Parathyroid adenoma (tissue), 2 donors: ENCODE measurements around the gene ETV4.
"Not testable (repeated sequence)": the region's sequence is repeated elsewhere in the genome, so short reads cannot be mapped to it uniquely, and the experiment has no call there.

Source experiments
- H2AFZ ChIP-seq: fragments of 300-600 bp; sonication (generic); one replicate; pipeline ENCODE4 v1.7.0; 2017; ENCODE audit warnings: antibody characterized with exemption, mild to moderate bottlenecking
- H3K27ac ChIP-seq: fragments of 300-600 bp; sonication (generic); one replicate; pipeline ENCODE4 v1.7.0; 2017
- H3K27me3 ChIP-seq: fragments of 300-600 bp; sonication (generic); one replicate; pipeline ENCODE4 v1.7.0; 2017; ENCODE audit warnings: low read length; ENCODE audit not compliant: control insufficient read depth, insufficient read depth
- H3K36me3 ChIP-seq: fragments of 300-600 bp; sonication (generic); one replicate; pipeline ENCODE4 v1.7.0; 2017; ENCODE audit warnings: low read length; ENCODE audit not compliant: control insufficient read depth, insufficient read depth
- H3K4me1 ChIP-seq: fragments of 300-600 bp; sonication (generic); one replicate; pipeline ENCODE4 v1.7.0; 2017; ENCODE audit warnings: control low read depth
- H3K4me2 ChIP-seq: fragments of 300-600 bp; sonication (generic); one replicate; pipeline ENCODE4 v1.7.0; 2017; ENCODE audit warnings: low read length
- H3K4me3 ChIP-seq: fragments of 300-600 bp; sonication (generic); one replicate; pipeline ENCODE4 v1.7.0; 2017; ENCODE audit warnings: low read depth, low read length
- H3K79me2 ChIP-seq: fragments of 300-600 bp; sonication (generic); one replicate; pipeline ENCODE4 v1.7.0; 2017; ENCODE audit warnings: control low read depth
- H3K9ac ChIP-seq: fragments of 300-600 bp; sonication (generic); one replicate; pipeline ENCODE4 v1.7.0; 2017; ENCODE audit warnings: mild to moderate bottlenecking
- H3K9me3 ChIP-seq: fragments of 300-600 bp; sonication (generic); one replicate; pipeline ENCODE4 v1.7.0; 2017; ENCODE audit warnings: low read length; ENCODE audit not compliant: control insufficient read depth
- TF ChIP-seq, protein P1 (sequence below): fragments of 300-600 bp; sonication (generic); IDR thresholded peaks from one replicate; pipeline ENCODE4 v1.7.0; 2017; ENCODE audit warnings: antibody characterized with exemption, mild to moderate bottlenecking
- donor health status: primary hyperparathyroidism.

ETV4 gene

DNA sequence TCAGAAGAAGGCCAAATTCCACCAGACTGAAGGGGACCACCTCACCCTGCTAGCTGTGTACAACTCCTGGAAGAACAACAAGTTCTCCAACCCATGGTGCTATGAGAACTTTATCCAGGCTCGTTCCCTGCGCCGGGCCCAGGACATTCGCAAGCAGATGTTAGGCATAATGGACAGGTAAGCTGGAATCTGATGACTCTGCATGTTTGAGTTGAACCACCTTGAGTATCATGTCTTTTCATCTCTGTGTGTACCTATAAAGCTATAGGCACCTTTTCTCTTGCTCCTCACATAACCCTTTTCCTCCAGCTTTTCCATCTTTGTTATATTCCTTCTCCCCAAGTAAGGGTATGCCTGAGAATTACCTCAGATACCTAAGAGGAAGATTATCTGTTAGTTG is 24.8 kb downstream of the ETV4 start:
- H3K79me2 ChIP-seq = peaks cover 4% of the 10 kb centered on the region
- TF ChIP-seq, protein P1, sequence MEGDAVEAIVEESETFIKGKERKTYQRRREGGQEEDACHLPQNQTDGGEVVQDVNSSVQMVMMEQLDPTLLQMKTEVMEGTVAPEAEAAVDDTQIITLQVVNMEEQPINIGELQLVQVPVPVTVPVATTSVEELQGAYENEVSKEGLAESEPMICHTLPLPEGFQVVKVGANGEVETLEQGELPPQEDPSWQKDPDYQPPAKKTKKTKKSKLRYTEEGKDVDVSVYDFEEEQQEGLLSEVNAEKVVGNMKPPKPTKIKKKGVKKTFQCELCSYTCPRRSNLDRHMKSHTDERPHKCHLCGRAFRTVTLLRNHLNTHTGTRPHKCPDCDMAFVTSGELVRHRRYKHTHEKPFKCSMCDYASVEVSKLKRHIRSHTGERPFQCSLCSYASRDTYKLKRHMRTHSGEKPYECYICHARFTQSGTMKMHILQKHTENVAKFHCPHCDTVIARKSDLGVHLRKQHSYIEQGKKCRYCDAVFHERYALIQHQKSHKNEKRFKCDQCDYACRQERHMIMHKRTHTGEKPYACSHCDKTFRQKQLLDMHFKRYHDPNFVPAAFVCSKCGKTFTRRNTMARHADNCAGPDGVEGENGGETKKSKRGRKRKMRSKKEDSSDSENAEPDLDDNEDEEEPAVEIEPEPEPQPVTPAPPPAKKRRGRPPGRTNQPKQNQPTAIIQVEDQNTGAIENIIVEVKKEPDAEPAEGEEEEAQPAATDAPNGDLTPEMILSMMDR = no peak
- H3K4me1 ChIP-seq = no peaks in the 10 kb centered on the region
- no peak overlapping the region for H2AFZ ChIP-seq
- H3K9me3 ChIP-seq = no peaks in the 10 kb centered on the region
- no peaks in the 10 kb centered on the region for H3K27me3 ChIP-seq
- no peaks in the 10 kb centered on the region for H3K36me3 ChIP-seq
- H3K27ac ChIP-seq = no peak overlapping the region
- no peak overlapping the region for H3K4me3 ChIP-seq
- H3K9ac ChIP-seq = no peak overlapping the region
- H3K4me2 ChIP-seq = no peak overlapping the region

DNA sequence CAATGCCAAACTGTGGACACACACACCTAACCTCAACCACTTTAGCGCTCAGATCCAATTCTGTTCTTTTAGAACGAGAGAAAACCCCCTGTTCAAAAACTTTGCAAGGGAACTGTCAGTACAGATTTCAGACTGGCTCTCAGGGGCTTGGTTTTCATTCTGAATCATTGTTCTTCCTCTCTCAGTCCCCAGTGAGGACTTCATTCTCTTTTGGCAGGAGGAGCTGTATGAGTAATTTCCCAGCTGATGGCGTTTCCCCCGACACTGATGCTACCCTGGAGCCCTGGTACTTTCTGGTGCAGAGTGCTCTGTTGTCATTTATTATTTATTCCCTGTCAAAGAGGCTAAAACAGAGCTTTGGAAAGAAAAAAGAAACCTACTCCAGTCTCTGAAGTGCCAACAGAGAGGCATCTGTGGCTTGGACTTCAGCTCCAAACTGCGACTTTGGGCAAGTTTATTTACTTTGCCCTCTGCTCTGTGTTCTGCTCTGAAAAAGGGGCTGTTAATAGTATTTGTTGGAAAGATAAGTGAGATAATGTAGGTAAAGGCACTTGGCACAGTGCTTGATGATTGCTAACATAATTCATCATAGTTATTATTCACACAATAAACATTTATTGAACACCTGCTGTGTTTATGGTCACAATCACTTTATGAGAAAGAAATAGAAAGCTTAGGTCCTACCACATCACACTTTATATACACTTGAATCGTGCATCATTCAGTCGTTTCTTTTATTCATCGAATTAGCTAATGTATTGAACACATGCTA is 28.3 kb downstream of the ETV4 start:
- H3K27me3 ChIP-seq = no peaks in the 10 kb centered on the region
- H3K4me1 ChIP-seq = no peaks in the 10 kb centered on the region
- peaks cover 4% of the 10 kb centered on the region for H3K79me2 ChIP-seq
- no peak overlapping the region for H3K4me2 ChIP-seq
- no peak overlapping the region for H3K4me3 ChIP-seq
- H3K27ac ChIP-seq = no peak overlapping the region
- TF ChIP-seq, protein P1 = no peak
- no peak overlapping the region for H2AFZ ChIP-seq
- H3K9me3 ChIP-seq = no peaks in the 10 kb centered on the region
- H3K36me3 ChIP-seq = no peaks in the 10 kb centered on the region
- H3K9ac ChIP-seq = no peak overlapping the region

DNA sequence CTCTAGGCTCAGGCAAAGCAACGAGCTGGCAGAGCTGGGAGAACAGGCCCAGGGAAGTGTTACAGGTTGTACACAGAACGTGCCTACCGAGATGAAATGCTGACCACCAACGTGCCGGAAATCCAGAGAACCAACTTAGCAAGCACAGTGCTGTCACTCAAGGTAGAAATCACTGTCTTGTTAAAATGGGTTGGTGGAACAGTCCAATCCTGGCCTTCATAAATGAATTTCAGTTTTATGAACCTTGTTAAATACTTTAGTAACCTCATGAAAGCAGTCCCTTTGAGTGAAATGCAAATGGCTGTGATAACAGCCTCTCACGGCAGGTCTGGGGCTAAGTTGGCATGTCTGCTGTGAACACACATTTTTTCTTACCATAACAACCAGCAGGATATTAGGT is 29.0 kb downstream of the ETV4 start:
- Histone ChIP-seq H3K79me2 (peaks cover 4% of the 10 kb centered on the region), H3K4me3 (no peak overlapping the region), H3K9me3 (no peaks in the 10 kb centered on the region), H2AFZ (no peak overlapping the region), H3K9ac (no peak overlapping the region), H3K27me3 (no peaks in the 10 kb centered on the region), H3K4me1 (no peaks in the 10 kb centered on the region), H3K36me3 (no peaks in the 10 kb centered on the region), H3K4me2 (no peak overlapping the region), H3K27ac (no peak overlapping the region)
- TF ChIP-seq, protein P1 = no peak

DNA sequence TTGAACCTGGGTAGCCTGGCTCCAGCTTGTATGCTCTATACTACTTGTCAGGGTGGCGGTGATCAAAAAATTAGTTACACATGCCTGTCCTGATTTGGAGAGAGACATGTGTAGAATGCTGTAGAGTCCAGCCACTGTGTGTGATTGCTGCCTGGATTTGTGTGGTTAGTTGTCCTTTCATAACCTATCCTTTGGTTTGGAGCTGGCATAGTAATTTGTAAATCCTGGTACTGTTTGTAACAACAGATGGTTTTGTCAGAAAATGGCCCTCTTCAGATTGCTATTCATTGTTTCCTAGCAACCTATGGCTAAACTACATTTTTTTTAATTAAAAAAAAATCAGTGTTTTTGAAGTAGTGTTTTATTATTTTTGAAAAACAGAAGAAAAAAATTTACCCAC is 30.5 kb downstream of the ETV4 start:
- no peak overlapping the region for H3K4me3 ChIP-seq
- H3K79me2 ChIP-seq = no peaks in the 10 kb centered on the region
- H3K4me2 ChIP-seq = no peak overlapping the region
- H3K27me3 ChIP-seq = no peaks in the 10 kb centered on the region
- no peaks in the 10 kb centered on the region for H3K4me1 ChIP-seq
- no peaks in the 10 kb centered on the region for H3K36me3 ChIP-seq
- no peak overlapping the region for H2AFZ ChIP-seq
- H3K9me3 ChIP-seq = no peaks in the 10 kb centered on the region
- TF ChIP-seq, protein P1 = no peak
- H3K27ac ChIP-seq = no peak overlapping the region
- H3K9ac ChIP-seq = no peak overlapping the region

DNA sequence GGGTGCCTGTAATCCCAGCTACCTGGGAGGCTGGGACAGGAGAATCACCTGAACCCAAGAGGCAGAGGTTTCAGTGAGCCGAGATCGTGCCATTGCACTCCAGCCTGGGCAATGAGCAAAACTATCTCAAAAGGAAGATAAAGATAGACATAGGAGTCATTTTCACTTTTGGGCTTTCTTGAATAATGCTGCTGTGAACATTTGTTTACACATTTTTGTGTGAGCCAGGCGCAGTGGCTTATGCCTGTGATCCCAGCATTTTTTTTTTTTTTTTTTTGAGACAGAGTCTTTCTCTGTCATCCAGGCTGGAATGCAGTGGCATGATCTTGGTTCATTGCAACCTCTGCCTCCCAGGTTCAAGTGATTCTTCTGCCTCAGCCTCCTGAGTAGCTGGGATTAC is 34.9 kb downstream of the ETV4 start:
- not testable (repeated sequence) for H2AFZ ChIP-seq, H3K4me3 ChIP-seq, H3K4me1 ChIP-seq, H3K79me2 ChIP-seq, H3K36me3 ChIP-seq, H3K9ac ChIP-seq, H3K27me3 ChIP-seq, H3K4me2 ChIP-seq, H3K27ac ChIP-seq, H3K9me3 ChIP-seq

DNA sequence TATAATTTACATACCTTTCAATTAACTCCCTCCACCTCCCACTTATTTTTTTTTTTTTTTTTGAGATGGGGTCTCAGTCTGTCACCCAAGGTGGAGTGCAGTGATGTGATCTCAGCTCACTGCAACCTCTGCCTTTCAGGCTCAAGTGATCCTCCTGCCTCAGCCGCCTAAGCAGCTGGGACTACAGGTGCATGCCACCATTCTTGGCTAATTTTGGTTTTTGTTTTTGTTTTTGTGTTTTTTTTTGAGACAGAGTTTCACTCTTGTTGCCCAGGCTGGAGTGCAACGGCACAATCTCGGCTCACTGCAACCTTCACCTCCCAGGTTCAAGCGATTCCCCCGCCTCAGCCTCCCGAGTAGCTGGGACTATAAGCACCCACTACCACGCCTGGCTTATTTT is 36.7 kb downstream of the ETV4 start:
- H3K4me1 ChIP-seq, H3K27me3 ChIP-seq, H3K27ac ChIP-seq, H3K9me3 ChIP-seq, H3K9ac ChIP-seq, H2AFZ ChIP-seq, H3K79me2 ChIP-seq, H3K36me3 ChIP-seq, H3K4me3 ChIP-seq, H3K4me2 ChIP-seq: not testable (repeated sequence)
